T-helper 9 cell (primary cell): ENCODE results near the gene TCF7L1.
"Not testable (repeated sequence)": the region's sequence is repeated elsewhere in the genome, so short reads cannot be mapped to it uniquely, and the experiment has no call there.

Experiments used
- DNase-seq: peaks from one replicate; pipeline ENCODE4 v3.0.0-alpha.2; 2020
- total RNA-seq, 2 donors: gene quantifications; one replicate each; lab custom pipeline; 2026; lab: John Stamatoyannopoulos, UW

The TCF7L1 gene
- total RNA-seq = 0.07 to 0.48 reads per million in 2 donors

GRCh38 chr2:85132834-85133637, at the start of gene TCF7L1:
TSS of gene TCF7L1 (plus strand) at chr2:85133392. CDS start at chr2:85133685, 293 bp downstream.
- peak; percentile 4 for DNase-seq

GRCh38 chr2:85085563-85085962, 47.6 kb upstream of the TCF7L1 start:
- no peak for DNase-seq

- DNase-seq = no peak
Observed at GRCh38 chr2:85087541-85087940, 45.7 kb upstream of the TCF7L1 start.

- DNase-seq = no peak
Observed at GRCh38 chr2:85088921-85089320, 44.3 kb upstream of the TCF7L1 start.

- no peak for DNase-seq
Observed at GRCh38 chr2:85089585-85089984, 43.6 kb upstream of the TCF7L1 start.

- no peak for DNase-seq
Observed at GRCh38 chr2:85091838-85092237, 41.4 kb upstream of the TCF7L1 start.

- DNase-seq = no peak
Observed at GRCh38 chr2:85095094-85095493, 38.1 kb upstream of the TCF7L1 start.

GRCh38 chr2:85096616-85097015, 36.6 kb upstream of the TCF7L1 start:
- no peak for DNase-seq

- no peak for DNase-seq
Observed at GRCh38 chr2:85104228-85104627, 29.0 kb upstream of the TCF7L1 start.

GRCh38 chr2:85106489-85107180, 26.6 kb upstream of the TCF7L1 start:
- DNase-seq = no peak

- DNase-seq = no peak
Observed at GRCh38 chr2:85110991-85111560, 22.1 kb upstream of the TCF7L1 start.

- DNase-seq = no peak
Observed at GRCh38 chr2:85111819-85112281, 21.3 kb upstream of the TCF7L1 start.

- no peak for DNase-seq
Observed at GRCh38 chr2:85112906-85113625, 20.1 kb upstream of the TCF7L1 start.

- DNase-seq = no peak
Observed at GRCh38 chr2:85114586-85115330, 18.4 kb upstream of the TCF7L1 start.

- no peak for DNase-seq
Observed at GRCh38 chr2:85116207-85116606, 17.0 kb upstream of the TCF7L1 start.

- no peak for DNase-seq
Observed at GRCh38 chr2:85119900-85120299, 13.3 kb upstream of the TCF7L1 start.

GRCh38 chr2:85120363-85120762, 12.8 kb upstream of the TCF7L1 start:
- no peak for DNase-seq

GRCh38 chr2:85126462-85126861, 6.7 kb upstream of the TCF7L1 start:
- not testable (repeated sequence) for DNase-seq

GRCh38 chr2:85129861-85130260, 3.3 kb upstream of the TCF7L1 start:
- DNase-seq = no peak

- no peak for DNase-seq
Observed at GRCh38 chr2:85130407-85130806, 2.8 kb upstream of the TCF7L1 start.

- no peak for DNase-seq
Observed at GRCh38 chr2:85131116-85131515, 2.1 kb upstream of the TCF7L1 start.

- no peak for DNase-seq
Observed at GRCh38 chr2:85132397-85132796, 795 bp upstream of the TCF7L1 start.
